B cell (primary cell): ENCODE measurements around the gene AMIGO2.

ENCODE experiments used
- CTCF ChIP-seq: fragments of 200-600 bp; IDR thresholded peaks from one replicate; pipeline ENCODE4 v1.8.0; 2022; ENCODE audit warnings: antibody characterized with exemption, mild to moderate bottlenecking
- EZH2 ChIP-seq: IDR thresholded peaks from 2 replicates; pipeline ENCODE4 v1.6.1; 2012; ENCODE audit warnings: borderline replicate concordance, low read depth, mild to moderate bottlenecking, moderate library complexity, low read length; ENCODE audit not compliant: insufficient read depth, poor library complexity, severe bottlenecking

GRCh38 chr12:47029903-47030302 is 49.9 kb downstream of the AMIGO2 start:
- TF ChIP-seq CTCF (no peak), EZH2 (no peak)
